Kasumi-1 (cell line): Measurements from ENCODE around the gene CLECL1.
"Not testable (repeated sequence)": the region's sequence is repeated elsewhere in the genome, so short reads cannot be mapped to it uniquely, and the experiment has no call there.

Experiments used
- DNase-seq, 2 experiments: peaks; one replicate each; lab custom pipeline; 2025; lab: John Stamatoyannopoulos, UW

Gene CLECL1

GRCh38 chr12:9694241-9694640 lies 38.7 kb downstream of the CLECL1 start:
- no peak for DNase-seq

GRCh38 chr12:9692909-9693308 lies 40.0 kb downstream of the CLECL1 start:
- DNase-seq = no peak

GRCh38 chr12:9687228-9687627 lies 45.7 kb downstream of the CLECL1 start:
- no peak for DNase-seq

- no peak for DNase-seq
Measured at GRCh38 chr12:9685915-9686314, 47.0 kb downstream of the CLECL1 start.

- not testable (repeated sequence) for DNase-seq
Measured at GRCh38 chr12:9685366-9685765, 47.5 kb downstream of the CLECL1 start.

GRCh38 chr12:9682949-9683348 lies 49.9 kb downstream of the CLECL1 start:
- not testable (repeated sequence) for DNase-seq

- not testable (repeated sequence) for DNase-seq
Measured at GRCh38 chr12:9682508-9682907, 50.4 kb downstream of the CLECL1 start.

- no peak for DNase-seq
Measured at GRCh38 chr12:9674226-9674590, 58.7 kb downstream of the CLECL1 start.

GRCh38 chr12:9673404-9674225 lies 59.3 kb downstream of the CLECL1 start:
- DNase-seq = peak in 1 of 2 experiments; percentile 1
